GM12878 (cell line): ENCODE data around the gene NFKBIZ. TPM values are rescaled to one million over a fixed set of nuclear protein-coding genes. Genes with fewer than 3 reads are reported as not detected.

ENCODE experiments used
- BRCA1 ChIP-seq: IDR thresholded peaks from 2 replicates; pipeline ENCODE4 v1.6.1; 2011; ENCODE audit warnings: low read depth, low read length, improper control_type of control experiment
- CHD4 ChIP-seq: fragments of 200-600 bp; sonication (generic); IDR thresholded peaks from 2 replicates; pipeline ENCODE4 v1.6.1; 2016; ENCODE audit warnings: mild to moderate bottlenecking
- ESRRA ChIP-seq: IDR thresholded peaks from 2 replicates; pipeline ENCODE4 v1.6.1; 2012; ENCODE audit warnings: mild to moderate bottlenecking, low read length, improper control_type of control experiment
- RBBP5 ChIP-seq: fragments of 200-600 bp; sonication (generic); conservative IDR thresholded peaks from 2 replicates; pipeline ENCODE4 v1.6.1; 2016
- STAT3 ChIP-seq: IDR thresholded peaks from 2 replicates; pipeline ENCODE4 v1.6.1; 2011; ENCODE audit warnings: low read depth, low read length, improper control_type of control experiment
- TBL1XR1 ChIP-seq: IDR thresholded peaks from 2 replicates; pipeline ENCODE4 v1.6.1; 2012; ENCODE audit warnings: low read depth, low read length, improper control_type of control experiment
- YY1 ChIP-seq: IDR thresholded peaks from 2 replicates; pipeline ENCODE4 v1.6.1; 2011; ENCODE audit warnings: low read depth, mild to moderate bottlenecking, low read length
- polyA plus RNA-seq, 11 experiments: library from polyadenylated mRNA; depleted of rRNA in 4 of 11; unstranded in 6 of 11; stranded (reverse) in 5 of 11; fragments of >200 nt; fragmentation: Nextera tagmentation in 4 of 11; fragmentation: Illumina TruSeq in 1 of 11; extraction: Ambion mirVana in 4 of 11; extraction: Trizol in 1 of 11; gene quantifications; 1 replicate in 1 of 11; 2 replicates in 10 of 11; pipeline versions ENCODE4 v1.2.1 to v1.2.3, GENCODE V29; 2011 to 2016; ENCODE audit warnings: inconsistent platforms in 2 of 11, missing spikeins in 2 of 11, low read depth in 1 of 11
- total RNA-seq, 4 experiments: library from RNA; depleted of rRNA in 3 of 4; stranded (reverse); fragments of >200 nt in 3 of 4; fragmentation: Illumina TruSeq in 1 of 4; extraction: Trizol in 1 of 4; gene quantifications; 2 replicates each; pipeline versions ENCODE4 v1.2.1 to v1.2.3, GENCODE V29; 2013 to 2021
- TF ChIP-seq, protein P1 (sequence below): fragments of 450-650 bp; IDR thresholded peaks from 2 replicates; pipeline ENCODE4 v1.6.1; 2018; ENCODE audit warnings: borderline replicate concordance, mild to moderate bottlenecking; ENCODE audit not compliant: partially characterized antibody
- TF ChIP-seq, protein P2 (sequence below): fragments of 450-650 bp; formaldehyde crosslinking; IDR thresholded peaks from 2 replicates; pipeline ENCODE4 v1.4.0; 2020; ENCODE audit warnings: mild to moderate bottlenecking, moderate library complexity
- TF ChIP-seq, protein P3 (sequence below): IDR thresholded peaks from 2 replicates; pipeline ENCODE4 v1.6.1; 2012; ENCODE audit warnings: mild to moderate bottlenecking, low read depth, low read length
- TF ChIP-seq, protein P4 (sequence below), 3 experiments: IDR thresholded peaks in 2 of 3; conservative IDR thresholded peaks in 1 of 3; 2 replicates each; pipeline ENCODE4 v1.5.1; 2011; ENCODE audit warnings: low read depth in 3 of 3, low read length in 3 of 3, mild to moderate bottlenecking in 3 of 3, control low read depth in 2 of 3, moderate library complexity in 2 of 3, inconsistent platforms in 1 of 3, mixed read lengths in 1 of 3; ENCODE audit not compliant: control insufficient read depth in 2 of 3, insufficient read depth in 1 of 3; ENCODE audit errors: extremely low read depth in 1 of 3
- TF ChIP-seq, protein P5 (sequence below): fragments of 450-650 bp; formaldehyde crosslinking; IDR thresholded peaks from 2 replicates; pipeline ENCODE4 v1.5.0; 2022; ENCODE audit warnings: mild to moderate bottlenecking, missing genetic modification characterization

NFKBIZ gene
- total and polyA plus RNA-seq, 10 of the 15 experiments (the other 5 are each of a cell fraction or from before 2014, with no cell fraction given) = 6.3 to 53.8 (median 17.3) TPM

DNA sequence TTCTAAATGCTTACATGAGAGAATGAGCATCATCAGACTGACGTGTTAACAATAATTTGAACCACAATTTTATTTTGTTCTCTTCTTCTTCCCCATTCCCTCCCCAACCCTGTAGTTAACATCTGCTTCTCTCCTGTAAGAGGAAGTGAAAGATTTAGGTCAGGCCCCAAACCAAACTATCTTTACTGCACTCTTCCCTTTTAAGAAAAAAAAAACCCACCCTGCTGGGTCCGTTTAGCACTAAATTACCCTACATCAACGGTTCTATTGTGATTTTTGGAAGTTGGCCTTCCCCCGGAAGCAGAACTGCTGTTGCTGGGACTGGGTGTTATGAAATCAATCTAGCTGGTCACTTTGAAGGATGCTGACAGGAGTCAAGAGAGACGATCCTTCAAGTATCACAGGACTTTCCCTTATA lies 49.4 kb downstream of the NFKBIZ start (continued):
- TF ChIP-seq YY1 (no peak), CHD4 (no peak), TBL1XR1 (peak; percentile 82; the same call in 1 of the 2 replicates), STAT3 (no peak), ESRRA (no peak), RBBP5 (no peak), BRCA1 (no peak)
- TF ChIP-seq, protein P1, sequence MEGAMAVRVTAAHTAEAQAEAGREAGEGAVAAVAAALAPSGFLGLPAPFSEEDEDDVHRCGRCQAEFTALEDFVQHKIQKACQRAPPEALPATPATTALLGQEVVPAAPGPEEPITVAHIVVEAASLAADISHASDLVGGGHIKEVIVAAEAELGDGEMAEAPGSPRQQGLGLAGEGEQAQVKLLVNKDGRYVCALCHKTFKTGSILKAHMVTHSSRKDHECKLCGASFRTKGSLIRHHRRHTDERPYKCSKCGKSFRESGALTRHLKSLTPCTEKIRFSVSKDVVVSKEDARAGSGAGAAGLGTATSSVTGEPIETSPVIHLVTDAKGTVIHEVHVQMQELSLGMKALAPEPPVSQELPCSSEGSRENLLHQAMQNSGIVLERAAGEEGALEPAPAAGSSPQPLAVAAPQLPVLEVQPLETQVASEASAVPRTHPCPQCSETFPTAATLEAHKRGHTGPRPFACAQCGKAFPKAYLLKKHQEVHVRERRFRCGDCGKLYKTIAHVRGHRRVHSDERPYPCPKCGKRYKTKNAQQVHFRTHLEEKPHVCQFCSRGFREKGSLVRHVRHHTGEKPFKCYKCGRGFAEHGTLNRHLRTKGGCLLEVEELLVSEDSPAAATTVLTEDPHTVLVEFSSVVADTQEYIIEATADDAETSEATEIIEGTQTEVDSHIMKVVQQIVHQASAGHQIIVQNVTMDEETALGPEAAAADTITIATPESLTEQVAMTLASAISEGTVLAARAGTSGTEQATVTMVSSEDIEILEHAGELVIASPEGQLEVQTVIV = no peak
- TF ChIP-seq, protein P2, sequence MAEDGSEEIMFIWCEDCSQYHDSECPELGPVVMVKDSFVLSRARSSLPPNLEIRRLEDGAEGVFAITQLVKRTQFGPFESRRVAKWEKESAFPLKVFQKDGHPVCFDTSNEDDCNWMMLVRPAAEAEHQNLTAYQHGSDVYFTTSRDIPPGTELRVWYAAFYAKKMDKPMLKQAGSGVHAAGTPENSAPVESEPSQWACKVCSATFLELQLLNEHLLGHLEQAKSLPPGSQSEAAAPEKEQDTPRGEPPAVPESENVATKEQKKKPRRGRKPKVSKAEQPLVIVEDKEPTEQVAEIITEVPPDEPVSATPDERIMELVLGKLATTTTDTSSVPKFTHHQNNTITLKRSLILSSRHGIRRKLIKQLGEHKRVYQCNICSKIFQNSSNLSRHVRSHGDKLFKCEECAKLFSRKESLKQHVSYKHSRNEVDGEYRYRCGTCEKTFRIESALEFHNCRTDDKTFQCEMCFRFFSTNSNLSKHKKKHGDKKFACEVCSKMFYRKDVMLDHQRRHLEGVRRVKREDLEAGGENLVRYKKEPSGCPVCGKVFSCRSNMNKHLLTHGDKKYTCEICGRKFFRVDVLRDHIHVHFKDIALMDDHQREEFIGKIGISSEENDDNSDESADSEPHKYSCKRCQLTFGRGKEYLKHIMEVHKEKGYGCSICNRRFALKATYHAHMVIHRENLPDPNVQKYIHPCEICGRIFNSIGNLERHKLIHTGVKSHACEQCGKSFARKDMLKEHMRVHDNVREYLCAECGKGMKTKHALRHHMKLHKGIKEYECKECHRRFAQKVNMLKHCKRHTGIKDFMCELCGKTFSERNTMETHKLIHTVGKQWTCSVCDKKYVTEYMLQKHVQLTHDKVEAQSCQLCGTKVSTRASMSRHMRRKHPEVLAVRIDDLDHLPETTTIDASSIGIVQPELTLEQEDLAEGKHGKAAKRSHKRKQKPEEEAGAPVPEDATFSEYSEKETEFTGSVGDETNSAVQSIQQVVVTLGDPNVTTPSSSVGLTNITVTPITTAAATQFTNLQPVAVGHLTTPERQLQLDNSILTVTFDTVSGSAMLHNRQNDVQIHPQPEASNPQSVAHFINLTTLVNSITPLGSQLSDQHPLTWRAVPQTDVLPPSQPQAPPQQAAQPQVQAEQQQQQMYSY (CRISPR knock-in tag) = no peak
- TF ChIP-seq, protein P3, sequence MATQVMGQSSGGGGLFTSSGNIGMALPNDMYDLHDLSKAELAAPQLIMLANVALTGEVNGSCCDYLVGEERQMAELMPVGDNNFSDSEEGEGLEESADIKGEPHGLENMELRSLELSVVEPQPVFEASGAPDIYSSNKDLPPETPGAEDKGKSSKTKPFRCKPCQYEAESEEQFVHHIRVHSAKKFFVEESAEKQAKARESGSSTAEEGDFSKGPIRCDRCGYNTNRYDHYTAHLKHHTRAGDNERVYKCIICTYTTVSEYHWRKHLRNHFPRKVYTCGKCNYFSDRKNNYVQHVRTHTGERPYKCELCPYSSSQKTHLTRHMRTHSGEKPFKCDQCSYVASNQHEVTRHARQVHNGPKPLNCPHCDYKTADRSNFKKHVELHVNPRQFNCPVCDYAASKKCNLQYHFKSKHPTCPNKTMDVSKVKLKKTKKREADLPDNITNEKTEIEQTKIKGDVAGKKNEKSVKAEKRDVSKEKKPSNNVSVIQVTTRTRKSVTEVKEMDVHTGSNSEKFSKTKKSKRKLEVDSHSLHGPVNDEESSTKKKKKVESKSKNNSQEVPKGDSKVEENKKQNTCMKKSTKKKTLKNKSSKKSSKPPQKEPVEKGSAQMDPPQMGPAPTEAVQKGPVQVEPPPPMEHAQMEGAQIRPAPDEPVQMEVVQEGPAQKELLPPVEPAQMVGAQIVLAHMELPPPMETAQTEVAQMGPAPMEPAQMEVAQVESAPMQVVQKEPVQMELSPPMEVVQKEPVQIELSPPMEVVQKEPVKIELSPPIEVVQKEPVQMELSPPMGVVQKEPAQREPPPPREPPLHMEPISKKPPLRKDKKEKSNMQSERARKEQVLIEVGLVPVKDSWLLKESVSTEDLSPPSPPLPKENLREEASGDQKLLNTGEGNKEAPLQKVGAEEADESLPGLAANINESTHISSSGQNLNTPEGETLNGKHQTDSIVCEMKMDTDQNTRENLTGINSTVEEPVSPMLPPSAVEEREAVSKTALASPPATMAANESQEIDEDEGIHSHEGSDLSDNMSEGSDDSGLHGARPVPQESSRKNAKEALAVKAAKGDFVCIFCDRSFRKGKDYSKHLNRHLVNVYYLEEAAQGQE = no peak
- TF ChIP-seq, protein P4, sequence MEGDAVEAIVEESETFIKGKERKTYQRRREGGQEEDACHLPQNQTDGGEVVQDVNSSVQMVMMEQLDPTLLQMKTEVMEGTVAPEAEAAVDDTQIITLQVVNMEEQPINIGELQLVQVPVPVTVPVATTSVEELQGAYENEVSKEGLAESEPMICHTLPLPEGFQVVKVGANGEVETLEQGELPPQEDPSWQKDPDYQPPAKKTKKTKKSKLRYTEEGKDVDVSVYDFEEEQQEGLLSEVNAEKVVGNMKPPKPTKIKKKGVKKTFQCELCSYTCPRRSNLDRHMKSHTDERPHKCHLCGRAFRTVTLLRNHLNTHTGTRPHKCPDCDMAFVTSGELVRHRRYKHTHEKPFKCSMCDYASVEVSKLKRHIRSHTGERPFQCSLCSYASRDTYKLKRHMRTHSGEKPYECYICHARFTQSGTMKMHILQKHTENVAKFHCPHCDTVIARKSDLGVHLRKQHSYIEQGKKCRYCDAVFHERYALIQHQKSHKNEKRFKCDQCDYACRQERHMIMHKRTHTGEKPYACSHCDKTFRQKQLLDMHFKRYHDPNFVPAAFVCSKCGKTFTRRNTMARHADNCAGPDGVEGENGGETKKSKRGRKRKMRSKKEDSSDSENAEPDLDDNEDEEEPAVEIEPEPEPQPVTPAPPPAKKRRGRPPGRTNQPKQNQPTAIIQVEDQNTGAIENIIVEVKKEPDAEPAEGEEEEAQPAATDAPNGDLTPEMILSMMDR (IDR thresholded peaks at IDR 0.05 in 2 of 3, conservative IDR thresholded peaks at IDR 0.05 in 1 of 3; ENCODE audit: control insufficient read depth in 2 of 3, extremely low read depth in 1 of 3, insufficient read depth in 1 of 3, low read depth in 3 of 3, low read length in 3 of 3) = no peak
- TF ChIP-seq, protein P5, sequence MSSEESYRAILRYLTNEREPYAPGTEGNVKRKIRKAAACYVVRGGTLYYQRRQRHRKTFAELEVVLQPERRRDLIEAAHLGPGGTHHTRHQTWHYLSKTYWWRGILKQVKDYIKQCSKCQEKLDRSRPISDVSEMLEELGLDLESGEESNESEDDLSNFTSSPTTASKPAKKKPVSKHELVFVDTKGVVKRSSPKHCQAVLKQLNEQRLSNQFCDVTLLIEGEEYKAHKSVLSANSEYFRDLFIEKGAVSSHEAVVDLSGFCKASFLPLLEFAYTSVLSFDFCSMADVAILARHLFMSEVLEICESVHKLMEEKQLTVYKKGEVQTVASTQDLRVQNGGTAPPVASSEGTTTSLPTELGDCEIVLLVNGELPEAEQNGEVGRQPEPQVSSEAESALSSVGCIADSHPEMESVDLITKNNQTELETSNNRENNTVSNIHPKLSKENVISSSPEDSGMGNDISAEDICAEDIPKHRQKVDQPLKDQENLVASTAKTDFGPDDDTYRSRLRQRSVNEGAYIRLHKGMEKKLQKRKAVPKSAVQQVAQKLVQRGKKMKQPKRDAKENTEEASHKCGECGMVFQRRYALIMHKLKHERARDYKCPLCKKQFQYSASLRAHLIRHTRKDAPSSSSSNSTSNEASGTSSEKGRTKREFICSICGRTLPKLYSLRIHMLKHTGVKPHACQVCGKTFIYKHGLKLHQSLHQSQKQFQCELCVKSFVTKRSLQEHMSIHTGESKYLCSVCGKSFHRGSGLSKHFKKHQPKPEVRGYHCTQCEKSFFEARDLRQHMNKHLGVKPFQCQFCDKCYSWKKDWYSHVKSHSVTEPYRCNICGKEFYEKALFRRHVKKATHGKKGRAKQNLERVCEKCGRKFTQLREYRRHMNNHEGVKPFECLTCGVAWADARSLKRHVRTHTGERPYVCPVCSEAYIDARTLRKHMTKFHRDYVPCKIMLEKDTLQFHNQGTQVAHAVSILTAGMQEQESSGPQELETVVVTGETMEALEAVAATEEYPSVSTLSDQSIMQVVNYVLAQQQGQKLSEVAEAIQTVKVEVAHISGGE (CRISPR knock-in tag) = no peak
